GM12891 (cell line): Measurements from ENCODE around the gene EDAR.

Source experiments
- PAX5 ChIP-seq: IDR thresholded peaks from 2 replicates; pipeline ENCODE4 v1.6.1; 2011; ENCODE audit warnings: low read length, moderate library complexity, mild to moderate bottlenecking; ENCODE audit not compliant: insufficient read depth, severe bottlenecking
- POLR2A ChIP-seq: IDR thresholded peaks from 2 replicates; pipeline ENCODE4 v1.6.1; 2011; ENCODE audit warnings: low read depth, low read length, control low read depth
- POLR2AphosphoS5 ChIP-seq: IDR thresholded peaks from 2 replicates; pipeline ENCODE4 v1.6.1; 2011; ENCODE audit warnings: low read depth, low read length, control low read depth
- POU2F2 ChIP-seq: IDR thresholded peaks from 2 replicates; pipeline ENCODE4 v1.6.1; 2011; ENCODE audit warnings: low read depth, mild to moderate bottlenecking, control low read depth, low read length, moderate library complexity
- TAF1 ChIP-seq: IDR thresholded peaks from 2 replicates; pipeline ENCODE4 v1.6.1; 2011; ENCODE audit warnings: low read depth, low read length, control low read depth

DNA sequence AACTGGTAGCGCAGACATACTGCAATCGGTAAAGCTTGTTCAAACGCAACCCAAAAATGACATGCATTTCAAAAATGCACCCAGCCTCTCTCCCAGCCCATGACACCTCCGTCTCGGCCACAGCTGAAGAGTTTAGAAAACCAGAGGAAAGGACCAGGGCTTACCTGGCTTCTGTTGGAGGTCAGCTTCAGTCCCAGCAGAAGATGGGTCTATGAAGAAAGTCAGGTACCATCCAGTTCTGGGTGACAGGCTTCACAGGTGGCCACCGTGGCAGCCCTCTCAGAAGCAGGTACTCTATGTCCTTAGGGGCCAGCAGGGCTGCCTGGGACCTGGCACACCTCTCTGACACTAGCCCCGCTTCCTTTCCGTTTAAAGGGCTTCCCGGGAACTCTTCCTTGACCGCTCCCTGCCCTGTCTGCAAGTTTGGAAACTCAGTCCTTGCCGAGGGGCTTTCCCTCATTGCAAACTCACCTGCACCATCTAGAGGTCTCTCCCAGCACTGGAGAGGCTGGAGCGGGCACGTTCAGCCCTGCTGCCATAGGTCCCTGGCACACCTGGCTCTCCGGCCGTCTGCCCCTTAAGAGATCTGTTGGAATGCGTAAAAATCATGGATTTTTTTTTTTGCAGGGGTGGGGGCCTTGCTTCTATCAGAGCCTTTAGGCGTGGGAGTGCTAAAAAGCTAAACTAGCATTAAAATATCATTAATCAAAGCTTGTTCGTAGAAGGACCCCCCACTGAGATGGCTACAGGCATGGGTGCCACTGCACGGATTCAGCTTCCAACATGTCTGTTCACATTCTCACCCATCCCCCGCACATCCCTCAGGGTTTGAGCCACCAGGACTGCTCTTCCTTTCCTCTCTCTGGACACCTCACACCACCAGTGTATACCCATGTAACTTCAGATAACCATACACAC, at the start of gene EDAR:
- TF ChIP-seq POLR2AphosphoS5 (no peak), POLR2A (no peak), TAF1 (no peak), PAX5 (no peak), POU2F2 (no peak)
